HFFc6 (cell line): ENCODE results near the gene PARD3. TPM values are rescaled to one million over a fixed set of nuclear protein-coding genes. Genes with fewer than 3 reads are reported as not detected.

Experiments used
- DNase-seq: peaks from one replicate; pipeline ENCODE4 v3.0.0-alpha.2; 2018
- H3K27ac Mint-ChIP-seq: 2 replicates; pipeline ENCODE4 v1.8.0; 2020; ENCODE audit warnings: mild to moderate bottlenecking, mixed read lengths
- H3K27me3 Mint-ChIP-seq: 2 replicates; pipeline ENCODE4 v1.8.0; 2021; ENCODE audit warnings: mild to moderate bottlenecking, moderate library complexity, mixed read lengths; ENCODE audit not compliant: insufficient read depth
- H3K36me3 Mint-ChIP-seq: 2 replicates; pipeline ENCODE4 v1.8.0; 2021; ENCODE audit warnings: low read depth, mixed read lengths
- H3K4me1 Mint-ChIP-seq: 2 replicates; pipeline ENCODE4 v1.8.0; 2020; ENCODE audit warnings: low read depth, mixed read lengths
- H3K4me3 Mint-ChIP-seq: 2 replicates; pipeline ENCODE4 v1.8.0; 2020; ENCODE audit warnings: mild to moderate bottlenecking, moderate library complexity, mixed read lengths
- H3K9me3 Mint-ChIP-seq: 2 replicates; pipeline ENCODE4 v1.8.0; 2020; ENCODE audit warnings: mild to moderate bottlenecking, mixed read lengths
- CTCF ChIP-seq: fragments of 200-600 bp; sonication (generic); IDR thresholded peaks from 2 replicates; pipeline ENCODE4 v1.5.0; 2021; ENCODE audit warnings: antibody characterized with exemption, mild to moderate bottlenecking
- total RNA-seq, 6 experiments: library from RNA; stranded (reverse); fragmentation: NEBNext Ultra II Directional; extraction: Animal tissue kit (Norgen Biotek cat#: 25700); gene quantifications; 2 replicates in 1 of 6; 3 replicates in 5 of 6; pipeline ENCODE4 v1.2.3, GENCODE V29; 2021

PARD3 gene
- total RNA-seq, 6 experiments from 2014 or later, result 19.9 to 24.3 (median 23.1) TPM

- TF ChIP-seq CTCF, result no peak
- H3K9me3 Mint-ChIP-seq, result no peaks in the 10 kb centered on the region
- peaks cover 10% of the 10 kb centered on the region; the same call in 1 of the 2 replicates for H3K36me3 Mint-ChIP-seq
- DNase-seq, result no peak
- no peak overlapping the region for H3K27ac Mint-ChIP-seq
- peaks cover 29% of the 10 kb centered on the region for H3K4me1 Mint-ChIP-seq
- H3K27me3 Mint-ChIP-seq, result no peaks in the 10 kb centered on the region
- no peak overlapping the region for H3K4me3 Mint-ChIP-seq
Measured at GRCh38 chr10:34520510-34520909, 294.6 kb downstream of the PARD3 start.

- DNase-seq, result no peak
- Mint-ChIP-seq H3K4me3 (no peak overlapping the region), H3K27ac (no peak overlapping the region), H3K4me1 (peaks cover 24% of the 10 kb centered on the region), H3K36me3 (peaks cover 10% of the 10 kb centered on the region; the same call in 1 of the 2 replicates), H3K9me3 (no peaks in the 10 kb centered on the region), H3K27me3 (no peaks in the 10 kb centered on the region)
- TF ChIP-seq CTCF, result no peak
Measured at GRCh38 chr10:34520084-34520483, 295.0 kb downstream of the PARD3 start.

- Mint-ChIP-seq H3K4me3 (no peak overlapping the region), H3K4me1 (no peaks in the 10 kb centered on the region), H3K27ac (no peak overlapping the region), H3K9me3 (no peaks in the 10 kb centered on the region), H3K27me3 (no peaks in the 10 kb centered on the region), H3K36me3 (peaks cover 10% of the 10 kb centered on the region; the same call in 1 of the 2 replicates)
- no peak for TF ChIP-seq CTCF
- no peak for DNase-seq
Measured at GRCh38 chr10:34514290-34514689, 300.8 kb downstream of the PARD3 start.

GRCh38 chr10:34513636-34514035 is 301.5 kb downstream of the PARD3 start:
- no peaks in the 10 kb centered on the region for H3K4me1 Mint-ChIP-seq
- no peak for TF ChIP-seq CTCF
- no peak overlapping the region for H3K27ac Mint-ChIP-seq
- H3K27me3 Mint-ChIP-seq, result no peaks in the 10 kb centered on the region
- no peak overlapping the region for H3K4me3 Mint-ChIP-seq
- DNase-seq, result no peak
- H3K9me3 Mint-ChIP-seq, result no peaks in the 10 kb centered on the region
- peaks cover 10% of the 10 kb centered on the region; the same call in 1 of the 2 replicates for H3K36me3 Mint-ChIP-seq

- Mint-ChIP-seq H3K27me3 (no peaks in the 10 kb centered on the region), H3K4me1 (peaks cover 10% of the 10 kb centered on the region), H3K27ac (no peak overlapping the region), H3K4me3 (no peak overlapping the region), H3K9me3 (no peaks in the 10 kb centered on the region), H3K36me3 (no peaks in the 10 kb centered on the region)
- no peak for TF ChIP-seq CTCF
- no peak for DNase-seq
Measured at GRCh38 chr10:34507217-34507616, 307.9 kb downstream of the PARD3 start.

GRCh38 chr10:34506786-34507185 is 308.3 kb downstream of the PARD3 start:
- Mint-ChIP-seq H3K4me3 (no peak overlapping the region), H3K9me3 (no peaks in the 10 kb centered on the region), H3K27me3 (no peaks in the 10 kb centered on the region; the same call in 1 of the 2 replicates), H3K27ac (no peak overlapping the region), H3K4me1 (peaks cover 10% of the 10 kb centered on the region), H3K36me3 (0 out of 2 replicates have a peak, but pooled peaks cover 3% of the 10 kb centered on the region)
- no peak for TF ChIP-seq CTCF
- DNase-seq, result no peak
